Right hindlimb (tissue), 1 donor: ENCODE data around the gene TBP.
"Not testable (repeated sequence)": the region's sequence is repeated elsewhere in the genome, so short reads cannot be mapped to it uniquely, and the experiment has no call there.

Experiments
- DNase-seq: peaks from one replicate; pipeline ENCODE4 v3.0.0-alpha.2; 2018

Gene TBP

DNA sequence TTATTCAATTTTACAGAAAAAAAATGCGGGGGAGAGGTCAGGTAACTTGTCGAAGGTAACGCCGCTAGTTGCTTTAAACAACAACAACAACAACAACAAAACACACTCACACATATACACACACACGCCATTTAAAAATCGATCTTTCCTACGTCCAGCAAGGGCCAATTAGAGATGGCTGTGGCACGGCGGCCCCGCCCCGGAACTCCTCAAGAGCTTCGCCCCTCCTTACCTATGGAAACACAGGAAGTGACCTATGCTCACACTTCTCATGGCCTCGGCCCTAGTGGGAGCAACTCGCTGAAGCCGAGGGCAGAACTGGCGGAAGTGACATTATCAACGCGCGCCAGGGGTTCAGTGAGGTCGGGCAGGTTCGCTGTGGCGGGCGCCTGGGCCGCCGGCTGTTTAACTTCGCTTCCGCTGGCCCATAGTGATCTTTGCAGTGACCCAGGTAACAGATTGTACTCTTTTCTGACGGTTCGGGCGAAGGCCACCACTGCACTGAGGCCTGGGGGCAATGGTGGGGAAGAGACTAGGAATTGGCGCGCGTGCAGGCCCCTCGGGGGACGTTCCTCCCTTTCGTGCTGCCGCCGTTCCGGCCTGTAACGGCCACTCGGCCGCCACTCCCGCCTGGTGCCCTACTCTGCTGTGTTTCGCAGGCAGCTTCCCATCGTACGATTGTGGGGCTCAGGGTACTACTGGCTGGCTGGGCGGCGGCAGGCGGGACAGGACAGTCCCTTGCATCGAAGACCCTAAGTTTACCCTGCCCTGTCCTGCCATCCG, at the start of gene TBP:
TSS of gene TBP (plus strand) at position 357 of the 783 bp plus-strand sequence. CDS start 2,661 bp downstream, outside the sequence.
- peak; percentile 98 for DNase-seq

DNA sequence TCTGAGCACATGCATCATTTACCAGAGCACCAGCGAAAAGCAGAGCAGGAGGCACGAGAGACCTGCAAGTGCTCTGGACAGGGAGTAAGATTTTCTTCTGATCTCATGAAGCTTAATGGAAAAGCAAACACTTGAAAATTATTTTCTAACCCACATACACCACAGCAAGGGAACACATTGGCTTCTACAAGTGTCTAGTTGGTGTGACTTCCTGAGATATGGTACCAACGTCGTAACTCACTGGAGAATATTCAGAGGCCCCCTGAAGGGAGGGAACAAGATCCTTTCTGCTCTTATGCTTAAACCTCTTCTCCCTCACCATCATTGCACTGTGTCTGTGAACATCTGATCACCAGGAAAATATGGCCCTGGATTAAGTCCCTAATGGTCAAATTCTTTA, 49.7 kb upstream of the TBP start:
- DNase-seq: no peak

DNA sequence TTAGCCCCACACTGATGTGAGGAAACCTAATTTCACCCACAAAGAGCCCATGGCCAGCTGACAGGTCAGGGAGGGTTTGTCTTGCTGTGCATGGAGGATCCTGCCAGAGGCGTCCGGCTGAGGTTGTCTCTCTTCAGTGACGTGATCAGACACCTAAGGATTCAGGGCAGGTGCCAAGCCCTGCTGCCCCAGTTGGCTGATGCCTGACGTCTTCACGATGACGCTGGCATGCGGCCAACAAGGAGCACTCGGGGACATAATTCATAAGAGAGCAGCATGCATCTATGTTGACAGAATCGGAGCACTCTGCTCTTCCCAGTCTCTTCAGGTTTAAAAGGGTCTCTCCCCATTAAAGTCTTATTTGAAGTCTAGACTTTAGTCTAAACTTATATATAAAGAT, 48.9 kb upstream of the TBP start:
- DNase-seq: no peak

DNA sequence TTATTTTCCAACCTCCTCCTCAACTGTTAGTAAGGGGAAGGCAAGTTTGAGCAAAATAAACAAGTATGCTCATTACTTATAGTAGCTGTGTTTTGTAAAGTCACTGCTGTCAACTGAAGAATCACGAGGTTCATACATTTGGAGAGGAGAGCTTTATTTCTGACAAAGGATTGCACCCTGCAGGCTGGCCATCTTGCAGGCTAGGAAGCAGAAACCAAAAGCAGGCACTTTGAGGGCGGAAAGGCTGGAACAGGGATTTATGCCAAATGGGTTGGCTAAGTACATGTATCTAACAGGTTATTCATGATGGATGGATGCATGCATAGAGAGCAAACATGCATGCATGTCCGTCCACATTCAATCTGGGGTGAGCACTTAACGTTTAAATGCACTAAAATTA, 47.7 kb upstream of the TBP start:
- DNase-seq: no peak

DNA sequence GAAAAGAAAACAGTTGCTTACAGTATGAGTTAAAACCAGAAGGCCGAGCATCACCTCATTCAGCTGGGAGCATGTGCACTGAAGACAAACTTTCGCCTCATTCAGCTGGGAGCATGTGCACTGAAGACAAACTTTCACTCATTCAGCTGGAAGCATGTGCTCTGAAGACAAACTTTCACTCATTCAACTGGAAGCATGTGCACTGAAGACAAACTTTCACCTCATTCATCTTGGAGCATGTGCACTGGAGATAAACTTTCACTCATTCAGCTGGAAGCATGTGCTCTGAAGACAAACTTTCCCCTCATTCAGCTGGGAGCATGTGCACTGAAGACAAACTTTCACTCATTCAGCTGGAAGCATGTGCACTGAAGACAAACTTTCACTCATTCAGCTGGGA, 46.4 kb upstream of the TBP start:
- not testable (repeated sequence) for DNase-seq

DNA sequence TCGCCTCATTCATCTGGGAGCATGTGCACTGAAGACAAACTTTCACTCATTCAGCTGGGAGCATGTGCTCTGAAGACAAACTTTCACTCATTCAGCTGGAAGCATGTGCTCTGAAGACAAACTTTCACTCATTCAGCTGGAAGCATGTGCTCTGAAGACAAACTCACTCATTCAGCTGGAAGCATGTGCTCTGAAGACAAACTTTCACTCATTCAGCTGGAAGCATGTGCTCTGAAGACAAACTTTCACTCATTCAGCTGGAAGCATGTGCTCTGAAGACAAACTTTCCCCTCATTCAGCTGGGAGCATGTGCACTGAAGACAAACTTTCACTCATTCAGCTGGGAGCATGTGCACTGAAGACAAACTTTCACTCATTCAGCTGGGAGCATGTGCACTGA, 45.9 kb upstream of the TBP start:
- DNase-seq: not testable (repeated sequence)

DNA sequence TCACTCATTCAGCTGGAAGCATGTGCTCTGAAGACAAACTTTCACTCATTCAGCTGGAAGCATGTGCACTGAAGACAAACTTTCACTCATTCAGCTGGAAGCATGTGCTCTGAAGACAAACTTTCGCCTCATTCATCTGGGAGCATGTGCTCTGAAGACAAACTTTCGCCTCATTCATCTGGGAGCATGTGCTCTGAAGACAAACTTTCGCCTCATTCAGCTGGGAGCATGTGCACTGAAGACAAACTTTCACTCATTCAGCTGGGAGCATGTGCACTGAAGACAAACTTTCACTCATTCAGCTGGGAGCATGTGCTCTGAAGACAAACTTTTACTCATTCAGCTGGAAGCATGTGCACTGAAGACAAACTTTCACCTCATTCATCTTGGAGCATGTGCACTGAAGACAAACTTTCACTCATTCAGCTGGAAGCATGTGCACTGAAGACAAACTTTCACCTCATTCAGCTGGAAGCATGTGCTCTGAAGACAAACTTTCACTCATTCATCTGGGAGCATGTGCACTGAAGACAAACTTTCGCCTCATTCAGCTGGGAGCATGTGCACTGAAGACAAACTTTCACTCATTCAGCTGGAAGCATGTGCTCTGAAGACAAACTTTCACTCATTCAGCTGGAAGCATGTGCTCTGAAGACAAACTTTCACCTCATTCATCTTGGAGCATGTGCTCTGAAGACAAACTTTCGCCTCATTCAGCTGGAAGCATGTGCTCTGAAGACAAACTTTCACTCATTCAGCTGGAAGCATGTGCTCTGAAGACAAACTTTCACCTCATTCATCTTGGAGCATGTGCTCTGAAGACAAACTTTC, 45.1 kb upstream of the TBP start:
- DNase-seq: not testable (repeated sequence)

DNA sequence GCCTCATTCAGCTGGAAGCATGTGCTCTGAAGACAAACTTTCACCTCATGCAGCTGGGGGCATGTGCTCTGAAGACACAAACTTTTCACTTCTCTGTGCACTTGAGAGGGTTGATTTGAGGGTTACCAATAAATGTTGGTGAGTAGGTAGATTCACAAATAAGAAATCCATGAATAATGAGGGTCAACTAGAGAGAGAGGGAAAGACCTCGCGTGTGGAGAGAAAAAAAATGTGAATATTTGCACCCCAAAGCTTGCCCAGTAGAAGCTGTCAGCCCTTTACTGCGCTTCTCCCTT, 44.5 kb upstream of the TBP start:
- no peak for DNase-seq

DNA sequence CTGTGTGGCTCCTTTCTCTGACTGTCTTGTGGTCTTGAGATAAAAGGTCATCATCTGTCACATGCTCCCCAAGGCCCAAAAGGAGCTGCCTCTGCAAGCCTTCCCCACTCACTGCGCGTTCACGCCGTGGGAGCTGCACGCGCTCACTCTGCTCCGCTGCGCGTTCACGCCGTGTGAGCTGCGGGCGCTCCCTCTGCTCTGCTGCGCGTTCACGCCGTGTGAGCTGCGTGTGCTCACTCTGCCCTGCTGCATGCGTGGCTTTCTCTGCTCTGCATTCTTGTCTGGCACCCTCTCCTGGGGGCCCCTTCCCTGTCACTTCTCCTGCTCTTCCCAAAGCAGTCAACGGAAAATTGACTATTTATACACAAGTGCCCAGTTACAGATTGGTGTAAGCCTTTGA, 43.5 kb upstream of the TBP start:
- no peak for DNase-seq

DNA sequence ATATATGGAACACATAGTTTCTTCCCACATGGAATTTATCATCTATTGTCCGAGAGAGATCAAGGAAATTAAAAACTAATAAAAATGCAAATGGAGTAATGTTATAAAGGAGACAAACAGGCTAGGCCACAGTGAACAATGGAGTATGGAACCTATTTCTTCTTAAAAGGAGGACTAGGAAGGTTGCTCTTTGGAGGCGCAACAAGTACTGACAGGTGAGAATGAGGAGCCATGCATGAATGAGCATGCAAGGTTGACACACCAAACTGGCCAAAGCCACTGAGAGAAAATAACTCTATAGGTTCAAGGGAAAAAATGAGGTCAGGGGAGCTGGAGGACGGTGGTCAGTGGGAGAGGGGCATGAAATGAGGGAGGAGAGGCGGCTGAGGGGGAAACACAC, 41.9 kb upstream of the TBP start:
- no peak for DNase-seq

DNA sequence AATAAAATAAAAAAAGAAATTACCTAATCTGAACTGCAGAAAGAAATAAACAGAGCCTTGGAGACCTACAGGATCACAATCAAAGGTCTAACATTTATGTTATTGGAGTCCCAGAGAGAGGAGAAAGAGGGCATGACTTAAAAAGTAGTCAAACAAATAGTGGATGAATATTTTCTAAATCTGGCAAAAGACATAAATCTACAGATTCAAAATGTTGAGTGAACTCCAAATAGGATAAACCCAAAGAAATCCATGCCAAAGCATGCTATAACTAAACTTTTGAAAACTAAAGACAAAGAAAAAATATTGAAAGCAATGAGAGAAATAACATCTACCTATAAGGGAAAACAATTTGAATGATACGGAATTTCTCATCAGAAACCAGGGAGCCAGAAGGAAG, 39.3 kb upstream of the TBP start:
- DNase-seq: no peak

DNA sequence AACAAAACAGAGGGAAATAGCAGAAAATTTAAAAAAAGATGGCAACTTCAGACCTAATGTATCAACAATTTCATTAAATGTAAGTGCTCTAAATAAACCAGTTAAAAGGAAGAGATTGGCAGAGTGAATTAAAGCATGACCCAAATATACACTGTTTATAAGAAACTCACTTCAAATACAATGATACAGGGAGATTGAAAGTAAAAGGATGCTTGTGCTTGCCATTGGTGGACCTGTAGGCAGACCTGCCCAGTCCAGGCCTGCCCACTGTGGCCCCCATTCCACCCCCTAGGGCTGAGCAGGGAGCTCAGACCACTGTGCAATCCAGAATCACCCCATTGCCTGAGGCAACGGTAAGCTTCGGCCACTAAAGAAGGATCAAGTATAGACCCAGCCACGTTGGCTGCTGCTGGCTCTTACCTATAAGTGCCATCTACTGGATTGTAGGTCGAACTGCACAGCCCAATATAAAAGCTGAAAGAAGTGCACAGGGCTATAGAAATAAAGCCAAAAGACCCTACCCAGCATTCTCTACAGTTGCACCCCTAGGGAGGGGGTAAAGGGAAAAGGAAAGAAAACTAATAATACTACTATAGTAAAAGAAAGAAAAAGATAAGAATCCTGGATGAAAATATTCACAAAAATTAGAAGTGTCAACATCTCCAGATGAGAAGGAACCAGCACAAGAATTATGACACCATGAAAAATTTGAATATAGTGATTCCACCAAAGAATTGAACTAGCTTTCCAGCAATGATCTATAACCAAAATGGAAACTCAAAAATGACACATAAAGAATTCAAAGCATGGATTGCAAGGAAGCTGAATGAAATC, 37.2 kb upstream of the TBP start:
- no peak for DNase-seq

DNA sequence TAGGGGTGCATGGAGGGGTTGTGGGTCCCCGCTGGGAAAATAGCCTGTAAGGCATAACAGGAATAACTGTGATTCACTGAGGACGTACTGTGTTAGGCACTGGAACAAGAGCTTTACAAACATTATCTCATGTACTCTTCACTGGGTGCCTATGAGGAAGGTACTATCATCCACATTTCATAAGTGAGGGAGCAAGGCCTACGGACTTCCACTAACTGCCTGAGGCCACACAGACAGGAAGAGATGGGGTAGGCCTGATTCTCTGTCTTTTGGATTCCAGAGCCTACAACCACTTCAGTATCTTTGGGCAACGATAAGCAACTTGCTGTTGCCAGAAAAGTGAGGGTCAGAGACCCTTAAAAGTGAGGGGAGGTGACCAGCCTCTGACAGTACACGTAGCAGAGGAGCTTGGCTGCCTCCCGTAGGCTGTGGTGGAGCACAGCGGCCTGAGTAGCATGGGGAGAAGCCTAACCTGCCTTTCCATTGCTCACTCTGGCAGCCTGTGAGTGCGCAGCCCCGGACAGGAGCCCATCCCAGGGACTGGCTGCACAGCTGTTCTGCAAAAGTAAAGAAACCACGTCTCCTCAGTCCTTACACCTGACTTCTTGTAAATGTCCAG, 31.5 kb upstream of the TBP start:
- DNase-seq: no peak

DNA sequence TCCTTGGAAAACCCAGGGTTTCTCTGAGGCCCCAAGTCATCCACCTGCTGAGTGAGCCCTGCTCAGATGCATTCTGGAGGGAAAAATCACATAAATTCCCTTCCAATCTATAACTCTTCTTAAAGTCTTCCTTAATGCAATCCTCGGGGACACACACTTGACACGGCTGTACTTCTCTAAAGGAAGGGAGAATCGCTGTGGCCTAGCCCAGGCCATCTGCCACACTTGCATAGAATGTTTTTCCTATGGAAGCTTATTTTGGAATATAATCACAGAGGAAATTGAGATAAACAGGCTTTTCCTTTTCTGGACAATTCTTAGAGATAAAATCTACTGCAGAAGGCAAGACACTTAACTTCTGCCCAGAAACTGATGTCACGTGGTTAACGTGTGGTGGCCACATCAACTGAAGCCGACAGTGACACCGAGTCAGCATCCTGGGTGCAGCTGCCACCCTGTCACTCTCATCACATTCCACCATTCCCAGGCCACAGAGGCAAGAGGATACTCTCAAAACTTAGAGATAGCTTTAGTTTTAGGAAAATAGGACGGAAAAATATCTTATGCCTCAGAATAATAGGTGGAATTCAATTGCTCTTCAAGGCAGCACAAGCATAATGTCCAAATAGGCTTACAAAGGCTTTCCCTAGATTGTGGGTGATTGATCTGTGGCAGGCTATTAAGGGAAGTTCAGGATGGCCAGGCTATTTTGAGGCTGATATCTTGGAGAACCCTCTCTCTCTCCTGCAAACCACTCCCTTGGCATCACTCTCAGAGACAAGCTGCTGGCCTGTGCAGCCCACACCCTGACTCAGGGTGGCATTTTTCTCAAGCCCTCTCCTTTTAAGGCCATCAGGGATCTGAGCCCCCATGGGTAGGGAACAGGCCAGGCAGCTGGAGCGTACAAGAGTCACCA, 30.7 kb upstream of the TBP start:
- DNase-seq: no peak

DNA sequence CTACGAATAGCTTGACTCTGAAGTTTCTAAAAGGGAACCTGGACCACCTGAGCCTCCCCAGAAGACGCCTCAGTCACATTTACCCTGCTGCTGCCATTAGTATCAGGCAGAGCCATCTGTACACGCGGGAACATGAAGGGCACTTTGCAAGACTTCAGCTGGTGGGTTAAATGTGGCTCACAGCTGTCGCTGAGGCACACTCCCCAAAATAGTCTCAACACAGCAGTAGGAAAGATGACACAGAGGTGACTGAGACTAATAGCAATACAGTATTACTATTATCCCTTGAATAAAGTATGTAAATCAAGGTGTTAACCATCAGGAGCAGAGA, 30.0 kb upstream of the TBP start:
- DNase-seq: peak; percentile 49

DNA sequence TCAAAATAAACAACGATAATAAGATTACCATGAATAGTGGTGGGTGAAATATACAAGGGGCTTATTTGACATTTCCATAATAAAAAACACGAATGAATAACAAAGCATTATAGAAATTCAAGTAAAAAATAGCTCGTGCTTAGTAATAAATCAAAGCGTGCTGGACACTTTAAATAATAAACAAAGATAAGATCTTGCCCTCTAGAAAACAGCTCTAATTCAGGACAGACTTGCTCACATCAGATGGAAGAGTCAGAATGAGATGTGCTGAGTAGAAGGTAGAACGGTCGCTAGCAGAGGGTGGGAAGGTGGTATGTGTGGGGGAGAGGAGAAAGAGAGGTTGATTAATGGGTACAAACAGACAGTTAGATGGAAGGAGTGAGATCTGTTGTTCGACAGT, 28.4 kb upstream of the TBP start:
- DNase-seq: no peak

DNA sequence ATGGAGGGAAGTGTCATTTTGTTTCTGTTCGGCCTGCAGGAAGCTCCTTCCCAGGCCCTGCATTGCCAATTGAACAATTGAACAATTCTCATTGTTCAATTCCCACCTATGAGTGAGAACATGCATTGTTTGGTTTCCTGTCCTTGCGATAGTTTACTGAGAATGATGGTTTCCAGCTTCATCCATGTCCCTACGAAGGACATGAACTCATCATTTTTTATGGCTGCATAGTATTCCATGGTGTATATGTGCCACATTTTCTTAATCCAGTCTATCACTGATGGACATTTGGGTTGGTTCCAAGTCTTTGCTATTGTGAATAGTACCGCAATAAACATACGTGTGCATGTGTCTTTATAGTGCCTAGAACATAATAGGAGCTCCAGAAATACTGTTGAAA, 26.2 kb upstream of the TBP start:
- not testable (repeated sequence) for DNase-seq

DNA sequence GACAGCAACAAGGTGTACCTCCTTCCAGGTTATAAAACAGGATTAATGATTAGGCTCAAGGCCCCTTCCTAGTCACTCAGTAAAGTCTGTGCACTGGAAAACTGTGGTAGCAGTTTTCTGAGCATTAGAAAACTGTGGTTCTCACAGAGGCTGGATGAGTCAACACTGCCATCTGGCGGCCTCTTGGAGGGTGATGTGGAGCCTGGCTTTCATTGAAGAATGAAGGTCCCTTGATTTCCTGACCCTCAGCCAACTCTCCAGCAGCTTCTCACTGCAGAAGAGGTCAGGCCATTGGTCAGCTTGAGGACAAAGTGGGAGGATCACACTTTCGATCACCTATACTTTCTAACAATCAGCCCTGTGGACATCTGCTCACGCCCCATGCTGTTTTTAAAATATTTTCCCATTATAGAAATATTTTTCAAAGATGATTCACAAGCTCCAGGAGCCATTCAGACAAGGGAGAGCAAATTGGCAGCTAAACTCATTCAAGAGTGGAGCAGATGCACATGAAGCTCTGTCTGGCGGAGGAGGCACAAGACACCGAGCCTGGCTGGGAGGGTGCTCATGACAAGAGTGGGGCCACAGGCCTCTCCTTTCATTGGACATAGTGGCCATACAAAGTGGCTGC, 24.2 kb upstream of the TBP start:
- peak; percentile 80 for DNase-seq

DNA sequence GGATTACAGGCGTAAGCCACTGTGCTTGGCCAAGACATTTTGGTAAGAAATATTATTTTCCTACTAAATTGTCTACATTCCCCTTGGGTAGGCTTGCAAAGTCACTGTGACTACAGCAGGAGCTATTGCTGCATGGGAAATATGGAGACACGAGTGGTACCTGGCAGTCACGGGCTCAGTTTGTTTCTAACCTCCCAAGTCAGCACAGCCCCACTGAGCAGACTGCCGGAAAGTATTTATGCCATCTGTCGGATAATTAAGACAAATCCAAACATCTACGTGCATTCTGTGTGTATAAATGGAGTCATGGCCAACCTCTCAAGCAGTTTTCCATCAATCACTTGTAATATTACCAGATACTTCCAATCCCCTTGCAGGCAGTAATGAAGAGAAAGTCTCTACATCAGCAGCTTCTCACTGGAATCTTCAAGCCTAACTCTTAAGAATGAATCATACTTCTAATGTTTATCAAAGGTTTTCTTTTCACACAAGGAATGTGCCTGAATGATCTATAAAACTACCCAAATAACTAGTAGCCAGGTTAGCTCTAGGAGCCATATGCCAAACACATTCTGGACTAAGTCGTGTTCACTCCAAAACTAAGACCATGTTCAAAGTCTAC, 21.2 kb upstream of the TBP start:
- no peak for DNase-seq

DNA sequence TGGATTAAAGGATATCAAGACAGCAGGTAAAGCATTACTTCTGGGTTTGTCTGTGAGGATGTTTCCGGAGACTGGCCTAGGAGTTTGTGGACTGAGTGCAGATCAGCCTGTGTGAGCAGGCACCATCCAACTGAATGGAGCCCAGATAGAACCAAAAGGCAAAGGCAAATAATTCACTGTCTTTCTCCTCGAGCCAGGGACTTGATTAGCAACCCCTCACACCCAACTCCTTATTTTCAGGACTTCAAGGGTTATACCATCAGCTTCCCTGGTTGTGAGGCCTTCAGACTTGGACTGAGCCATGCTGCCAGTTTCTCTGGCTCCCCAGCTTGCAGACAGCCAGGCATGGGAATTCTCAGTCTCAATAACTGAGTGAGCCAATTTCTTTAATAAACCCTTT, 20.4 kb upstream of the TBP start:
- DNase-seq: no peak

DNA sequence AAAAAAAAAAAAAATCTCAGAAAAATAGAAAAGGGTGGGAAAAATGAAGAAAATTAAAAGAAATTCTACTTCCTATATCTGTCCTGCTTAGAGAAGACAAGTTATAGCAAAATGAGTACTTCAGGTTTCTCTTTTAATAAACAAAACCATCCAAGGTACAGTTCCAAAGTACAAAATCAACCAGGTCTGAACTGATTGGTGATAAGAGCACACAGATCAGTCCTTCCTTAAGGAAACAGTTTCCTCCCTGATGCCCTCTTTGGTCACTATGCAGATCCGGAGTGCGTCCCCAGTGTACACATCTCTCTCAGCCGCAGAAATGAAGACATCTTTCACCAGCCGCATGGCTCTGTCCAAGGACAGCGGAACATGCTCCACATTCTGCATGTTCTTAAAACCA, 19.2 kb upstream of the TBP start:
- no peak for DNase-seq
